ENCODE data around the gene CD3D. TPM values are rescaled to one million over a fixed set of nuclear protein-coding genes. Genes with fewer than 3 reads are reported as not detected.

The CD3D gene
- total RNA-seq, 2 experiments from 2014 or later, result 316 to 325 TPM

GRCh38 chr11:118290923-118291322, 51.6 kb downstream of the CD3D start:
- peak; percentile 71 for ATAC-seq
- CTCF ChIA-PET, result interaction anchor here (0.6 to 5.8 kb wide), 36 partner anchors 8 to 431 kb away, joined by 3 to 53 read pairs (median 4); partner anchors contain the start of genes CD3E and MPZL2
- POLR2A ChIA-PET, result interaction anchor here (0.6 to 1.3 kb wide), 8 partner anchors 9 to 184 kb away, joined by 3 to 5 read pairs (median 3); no protein-coding TSS in a partner anchor

GRCh38 chr11:118289401-118289800, 53.1 kb downstream of the CD3D start:
- Mint-ChIP-seq H3K4me1 (ENCODE audit: low read depth) (peaks cover 32% of the 10 kb centered on the region), H3K27ac (no peak overlapping the region), H3K36me3 (ENCODE audit: low read depth) (no peaks in the 10 kb centered on the region), H3K4me3 (no peak overlapping the region), H3K9me3 (peaks cover 5% of the 10 kb centered on the region), H3K27me3 (no peaks in the 10 kb centered on the region)
- CTCF ChIA-PET, result interaction anchor here (1.0 to 5.8 kb wide), 13 partner anchors 9 to 147 kb away, joined by 3 to 53 read pairs (median 5); partner anchors contain the start of genes CD3E and JAML
- DNase-seq (no peak), ATAC-seq (no peak)
- no peak for TF ChIP-seq CTCF (IDR thresholded peaks at IDR 0.05)
- intact Hi-C loops (cut with micrococcal nuclease), result no loop called here
- POLR2A ChIA-PET, result interaction anchor here (0.7 kb wide), 1 partner anchor 16 kb away, joined by 3 read pairs; no protein-coding TSS in a partner anchor

More at GRCh38 chr11:118290923-118291322, 51.6 kb downstream of the CD3D start:
- no peaks in the 10 kb centered on the region for H3K36me3 Mint-ChIP-seq (ENCODE audit: low read depth)
- H3K4me1 Mint-ChIP-seq (ENCODE audit: low read depth), result peaks cover 32% of the 10 kb centered on the region
- H3K27me3 Mint-ChIP-seq, result no peaks in the 10 kb centered on the region
- intact Hi-C loops (cut with micrococcal nuclease), result loop anchor here (5.0 kb wide), 3 partner anchors 34 to 144 kb away; no protein-coding TSS in a partner anchor
- peak; percentile 74 for DNase-seq
- peak; percentile 48 for TF ChIP-seq CTCF (IDR thresholded peaks at IDR 0.05)
- no peak overlapping the region for H3K4me3 Mint-ChIP-seq
- H3K9me3 Mint-ChIP-seq, result peaks cover 3% of the 10 kb centered on the region
- H3K27ac Mint-ChIP-seq, result no peak overlapping the region

Other genes with a start within 250 kb of the CD3D start
- 1 to 10 TPM in 1 of 2 experiments, under 1 TPM in 1; 0.72 to 1.1 TPM for gene SCN4B, start 189.9 kb downstream of the CD3D start, total RNA-seq
- gene SCN2B, start 166.1 kb downstream of the CD3D start, total RNA-seq, result not detected
- 100 to 1,000 TPM; 236 to 251 TPM for gene JAML, start 117.7 kb downstream of the CD3D start, total RNA-seq
- 10 to 100 TPM; 51.1 to 51.7 TPM for gene MPZL3, start 90.3 kb downstream of the CD3D start, total RNA-seq
- 10 to 100 TPM; 26.2 to 31.0 TPM for gene MPZL2, start 78.4 kb downstream of the CD3D start, total RNA-seq
- 100 to 1,000 TPM; 372 to 387 TPM for gene CD3E, start 38.0 kb downstream of the CD3D start, total RNA-seq
- gene CD3G, start 1.6 kb upstream of the CD3D start, total RNA-seq, result 100 to 1,000 TPM; 116 to 118 TPM
- gene UBE4A, start 16.9 kb upstream of the CD3D start, total RNA-seq, result 10 to 100 TPM; 40.2 to 40.5 TPM
- 100 to 1,000 TPM; 237 to 249 TPM for gene ATP5MG, start 58.9 kb upstream of the CD3D start, total RNA-seq
- gene KMT2A, start 93.8 kb upstream of the CD3D start, total RNA-seq, result 10 to 100 TPM; 68.8 to 75.0 TPM
- under 1 TPM; 0.36 to 0.43 TPM for gene TTC36, start 184.8 kb upstream of the CD3D start, total RNA-seq
- 10 to 100 TPM in 1 of 2 experiments, 1 to 10 TPM in 1; 9.8 to 15.0 TPM for gene TMEM25, start 188.5 kb upstream of the CD3D start, total RNA-seq
- gene IFT46, start 223.2 kb upstream of the CD3D start, total RNA-seq, result 10 to 100 TPM; 14.9 to 16.0 TPM
- gene ARCN1, start 229.7 kb upstream of the CD3D start, total RNA-seq, result 100 to 1,000 TPM; 134 to 135 TPM